Adrenal gland (tissue), 12 donors: ENCODE results near the gene TROAP. TPM values are rescaled to one million over a fixed set of nuclear protein-coding genes. Genes with fewer than 3 reads are reported as not detected.

ENCODE experiments used
- DNase-seq, 7 donors: peaks; one replicate each; pipeline ENCODE4 v3.0.0-alpha.2; 2019 to 2020
- H3K27ac ChIP-seq, 5 donors: fragments of 200-600 bp; sonication (generic) in 4 of 5; 1 replicate in 3 of 5; 2 replicates in 2 of 5; pipeline versions ENCODE4 v1.5.1 to v1.8.0; 2016 to 2020; ENCODE audit warnings: mild to moderate bottlenecking in 1 of 5
- H3K27me3 ChIP-seq: fragments of 200-600 bp; 2 replicates; pipeline ENCODE4 v1.8.0; 2021
- H3K36me3 ChIP-seq, 2 donors: fragments of 200-600 bp; replicated peaks in 1 of 2; 1 replicate in 1 of 2; 2 replicates in 1 of 2; pipeline versions ENCODE4 v1.5.1 to v1.8.0; 2018 to 2022
- H3K4me1 ChIP-seq, 2 donors: fragments of 200-600 bp; replicated peaks in 1 of 2; 1 replicate in 1 of 2; 2 replicates in 1 of 2; pipeline versions ENCODE4 v1.5.1 to v1.8.0; 2018 to 2021
- H3K4me3 ChIP-seq, 4 donors: fragments of 200-600 bp; sonication (generic) in 3 of 4; one replicate each; pipeline ENCODE4 v1.5.1; 2016 to 2018
- H3K9me3 ChIP-seq, 3 donors: fragments of 200-600 bp; sonication (generic) in 1 of 3; replicated peaks in 1 of 3; 1 replicate in 2 of 3; 2 replicates in 1 of 3; pipeline versions ENCODE4 v1.5.1 to v1.8.0; 2016 to 2021
- CTCF ChIP-seq, 6 experiments: fragments of 450-650 bp in 4 of 6; fragments of 200-600 bp in 2 of 6; sonication (generic) in 1 of 6; IDR thresholded peaks; 1 replicate in 5 of 6; 2 replicates in 1 of 6; pipeline versions ENCODE4 v1.5.1 to v1.8.0; 2016 to 2021; ENCODE audit warnings: antibody characterized with exemption in 6 of 6, mild to moderate bottlenecking in 2 of 6, moderate library complexity in 1 of 6
- POLR2A ChIP-seq, 2 donors: fragments of 450-650 bp; IDR thresholded peaks; one replicate each; pipeline ENCODE4 v1.6.1; 2017; ENCODE audit warnings: antibody characterized with exemption in 2 of 2, mild to moderate bottlenecking in 2 of 2, moderate library complexity in 1 of 2
- WGBS, 4 donors: extraction: QIAGEN DNeasy Blood & Tissue Kit in 2 of 4; methylation state at CpG; one replicate each; pipeline versions ENCODE4 v1.1.5 to v1.1.7; 2013 to 2017; 5-methylcytosine and 5-hydroxymethylcytosine counted together
- intact Hi-C, 2 donors: fragments of 100-400 bp; cut with DNase I; formaldehyde crosslinking; loops; one replicate each; pipeline versions ENCODE4 v1.14.1 to v1.15.0; 2022 to 2023
- polyA plus RNA-seq, 3 donors: library from polyadenylated mRNA; stranded (reverse); fragments of 200-250 nt in 2 of 3; fragments of 350-450 nt in 1 of 3; fragmentation: Illumina TruSeq in 1 of 3; extraction: RNeasy Lipid Tissue Mini Kit (QIAGEN cat#74804) in 1 of 3; gene quantifications; one replicate each; pipeline ENCODE4 v1.2.3, GENCODE V29; 2013 to 2014
- total RNA-seq, 9 donors: library from RNA; depleted of rRNA in 4 of 9; stranded (reverse); fragments of >200 nt in 4 of 9; fragments of 120-200 nt in 1 of 9; fragmentation: NEBNext Ultra II Directional in 1 of 9; extraction: Animal tissue kit (Norgen Biotek cat#: 25700) in 1 of 9; gene quantifications; one replicate each; pipeline versions ENCODE4 v1.1.0 to v1.2.4, GENCODE V29; 2013 to 2023
- donor health status: healthy with polysubstance abuse.
- donor health status: Bipolar disorder and iron deficiency.
- donor health status: DM: yes; HTN: yes; CAD: no.
- donor health status: DM: no; HTN: no; CAD: no.
- donor health status: DM: no; HTN: no; CAD: no.
- donor health status: DM: yes; HTN: yes; CAD: no.

TROAP gene
- total and polyA plus RNA-seq, 12 donors = 0.53 to 9.5 (median 1.8) TPM; not detected in 1

GRCh38 chr12:49295082-49295936, 27.7 kb upstream of the TROAP start, which contains the start of gene PRPH:
TSS of gene PRPH (plus strand) at chr12:49295147. CDS start at chr12:49295201, 54 bp downstream.
- DNase-seq = peak in 1 of 7 donors; percentile 26
- Histone ChIP-seq H3K4me1 (peaks cover 15 to 17% of the 10 kb centered on the region in 2 donors), H3K27me3 (peaks cover 39% of the 10 kb centered on the region), H3K27ac (no peak within 1 kb of the TSS), H3K9me3 (no peaks in the 10 kb centered on the region), H3K36me3 (no peaks in the 10 kb centered on the region), H3K4me3 (peak within 1 kb of the TSS in 1 of 4 donors; percentile 10)
- intact Hi-C loops = no loop called here
- no peak for TF ChIP-seq CTCF (IDR thresholded peaks at IDR 0.05)
- no peak for TF ChIP-seq POLR2A (IDR thresholded peaks at IDR 0.05)
- 6 to 40% (median 11%) methylated on average over 30 to 82 of the region's 82 CpGs for WGBS, 4 donors

- H3K4me1 ChIP-seq = peaks cover 15 to 17% of the 10 kb centered on the region in 2 donors
- H3K9me3 ChIP-seq = no peaks in the 10 kb centered on the region
- TF ChIP-seq POLR2A (IDR thresholded peaks at IDR 0.05) (no peak), CTCF (IDR thresholded peaks at IDR 0.05) (peak; percentile 48 to 64 (median 56))
- no peak overlapping the region for H3K27ac ChIP-seq
- no peaks in the 10 kb centered on the region for H3K36me3 ChIP-seq
- DNase-seq = peak in 5 of 7 donors; percentile 13 to 52 (median 40)
- intact Hi-C loops = no loop called here
- peaks cover 39% of the 10 kb centered on the region for H3K27me3 ChIP-seq
- peak overlapping the region in 1 of 4 donors; percentile 44 for H3K4me3 ChIP-seq
- WGBS, 4 donors = 16 to 36% (median 26%) methylated on average over 11 to 54 of the region's 54 CpGs
These were observed 26.8 kb upstream of the TROAP start for GRCh38 chr12:49296034-49296835.

GRCh38 chr12:49296836-49297694, 26.0 kb upstream of the TROAP start:
- H3K27me3 ChIP-seq = peaks cover 39% of the 10 kb centered on the region
- DNase-seq = peak in 3 of 7 donors; percentile 29 to 44 (median 31)

More at GRCh38 chr12:49296836-49297694, 26.0 kb upstream of the TROAP start:
- H3K4me3 ChIP-seq = peak overlapping the region in 1 of 4 donors; percentile 44
- peaks cover 15 to 17% of the 10 kb centered on the region in 2 donors for H3K4me1 ChIP-seq
- TF ChIP-seq POLR2A (IDR thresholded peaks at IDR 0.05) (no peak), CTCF (IDR thresholded peaks at IDR 0.05) (no peak)
- no peaks in the 10 kb centered on the region for H3K9me3 ChIP-seq
- intact Hi-C loops = no loop called here
- 1 to 6% (median 3%) methylated on average over 30 to 77 of the region's 77 CpGs for WGBS, 4 donors
- no peaks in the 10 kb centered on the region for H3K36me3 ChIP-seq
- H3K27ac ChIP-seq = no peak overlapping the region
